AG04450 (cell line): ENCODE data around the gene DNAAF1. TPM values are rescaled to one million over a fixed set of nuclear protein-coding genes. Genes with fewer than 3 reads are reported as not detected.

Source experiments
- CTCF ChIA-PET: fragments of 300-600, 350-600 bp; formaldehyde crosslinking; extraction: SDS; loops from one replicate; lab custom pipeline; 2022; ENCODE audit warnings: antibody characterized with exemption, inconsistent platforms; lab: Charles Lee
- POLR2A ChIA-PET: fragments of 350-600 bp; formaldehyde crosslinking; extraction: SDS; loops from one replicate; lab custom pipeline; 2021; ENCODE audit warnings: antibody characterized with exemption, inconsistent platforms; lab: Yijun Ruan, JAX
- DNase-seq: peaks from one replicate; pipeline ENCODE4 v3.0.0-alpha.2; 2011; ENCODE audit warnings: low read depth, low spot score
- H3K27ac ChIP-seq: one replicate; pipeline ENCODE4 v1.5.1; 2012; ENCODE audit warnings: low read depth, low read length, control low read depth
- H3K27me3 ChIP-seq: one replicate; pipeline ENCODE4 v1.6.0; 2012; ENCODE audit warnings: low read length; ENCODE audit not compliant: control insufficient read depth, insufficient read depth
- H3K4me3 ChIP-seq: 2 replicates; pipeline ENCODE4 v1.5.1; 2011; ENCODE audit warnings: mild to moderate bottlenecking, low read depth, low read length, control low read depth
- H3K9me3 ChIP-seq: 2 replicates; pipeline ENCODE4 v1.5.1; 2012; ENCODE audit warnings: low read length; ENCODE audit not compliant: control insufficient read depth, insufficient read depth
- polyA plus RNA-seq: library from polyadenylated mRNA; depleted of rRNA; stranded (reverse); fragments of >200 nt; gene quantifications from 2 replicates; pipeline ENCODE4 v1.2.3, GENCODE V29; 2011
- TF ChIP-seq, protein P1 (sequence below): IDR thresholded peaks from 2 replicates; pipeline ENCODE4 v1.5.1; 2011; ENCODE audit warnings: low read depth, low read length, control low read depth, inconsistent platforms

DNAAF1 gene
- polyA plus RNA-seq, 1 experiment: not detected

DNA sequence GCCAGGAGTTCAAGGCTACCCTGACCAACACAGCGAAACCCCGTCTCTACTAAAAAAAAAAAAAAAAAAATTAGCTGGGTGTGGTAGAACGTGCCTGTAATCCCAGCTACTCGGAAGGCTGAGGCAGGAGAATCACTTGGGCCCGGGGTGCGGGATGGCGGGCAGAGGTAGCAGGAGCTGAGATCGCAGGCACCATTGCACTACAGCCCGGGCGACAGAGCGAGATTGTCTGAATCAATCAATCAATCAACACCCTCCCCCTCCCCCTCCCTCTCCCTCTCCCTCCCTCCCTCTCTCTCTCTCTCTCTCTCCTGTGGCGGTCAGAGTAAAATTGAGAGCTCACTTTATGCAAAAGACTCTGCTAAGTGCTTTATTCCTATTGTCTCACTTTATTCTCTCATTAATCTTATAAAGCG is 1.3 kb upstream of the DNAAF1 start:
- no peak overlapping the region for H3K27ac ChIP-seq
- peak overlapping the region; percentile 80 for H3K4me3 ChIP-seq
- CTCF ChIA-PET: interaction anchor here (0.6 to 1.0 kb wide), 4 partner anchors 10 to 345 kb away, joined by 3 to 6 read pairs (median 4); partner anchors contain the start of gene TAF1C
- H3K27me3 ChIP-seq: peaks cover 7% of the 10 kb centered on the region
- POLR2A ChIA-PET: no interaction called here
- no peaks in the 10 kb centered on the region; the same call in 1 of the 2 replicates for H3K9me3 ChIP-seq
- TF ChIP-seq, protein P1, sequence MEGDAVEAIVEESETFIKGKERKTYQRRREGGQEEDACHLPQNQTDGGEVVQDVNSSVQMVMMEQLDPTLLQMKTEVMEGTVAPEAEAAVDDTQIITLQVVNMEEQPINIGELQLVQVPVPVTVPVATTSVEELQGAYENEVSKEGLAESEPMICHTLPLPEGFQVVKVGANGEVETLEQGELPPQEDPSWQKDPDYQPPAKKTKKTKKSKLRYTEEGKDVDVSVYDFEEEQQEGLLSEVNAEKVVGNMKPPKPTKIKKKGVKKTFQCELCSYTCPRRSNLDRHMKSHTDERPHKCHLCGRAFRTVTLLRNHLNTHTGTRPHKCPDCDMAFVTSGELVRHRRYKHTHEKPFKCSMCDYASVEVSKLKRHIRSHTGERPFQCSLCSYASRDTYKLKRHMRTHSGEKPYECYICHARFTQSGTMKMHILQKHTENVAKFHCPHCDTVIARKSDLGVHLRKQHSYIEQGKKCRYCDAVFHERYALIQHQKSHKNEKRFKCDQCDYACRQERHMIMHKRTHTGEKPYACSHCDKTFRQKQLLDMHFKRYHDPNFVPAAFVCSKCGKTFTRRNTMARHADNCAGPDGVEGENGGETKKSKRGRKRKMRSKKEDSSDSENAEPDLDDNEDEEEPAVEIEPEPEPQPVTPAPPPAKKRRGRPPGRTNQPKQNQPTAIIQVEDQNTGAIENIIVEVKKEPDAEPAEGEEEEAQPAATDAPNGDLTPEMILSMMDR: no peak
- DNase-seq: no peak

- no peak for DNase-seq
- H3K4me3 ChIP-seq: peak overlapping the region; percentile 80
- CTCF ChIA-PET: interaction anchor here (0.6 to 1.0 kb wide), 4 partner anchors 10 to 344 kb away, joined by 3 to 6 read pairs (median 4); partner anchors contain the start of gene TAF1C
- no peak overlapping the region for H3K27ac ChIP-seq
- TF ChIP-seq, protein P1: 0 out of 2 replicates have a peak, but pooled peaks have one; percentile 5
- peaks cover 7% of the 10 kb centered on the region for H3K27me3 ChIP-seq
- no peaks in the 10 kb centered on the region; the same call in 1 of the 2 replicates for H3K9me3 ChIP-seq
- POLR2A ChIA-PET: interaction anchor here (1.2 kb wide), 1 partner anchor 28 kb away, joined by 6 read pairs; the partner anchor contains the start of gene MBTPS1
These were observed 774 bp upstream of the DNAAF1 start for GRCh38 chr16:84144209-84144858.

- Histone ChIP-seq H3K4me3 (no peak overlapping the region), H3K27me3 (peaks cover 20% of the 10 kb centered on the region), H3K27ac (no peak overlapping the region), H3K9me3 (no peaks in the 10 kb centered on the region)
- no peak for DNase-seq
- ChIA-PET CTCF (interaction anchor here (0.8 to 0.9 kb wide), 2 partner anchors 25 to 36 kb away, joined by 3 to 4 read pairs; partner anchors contain the start of gene TAF1C), POLR2A (no interaction called here)
- TF ChIP-seq, protein P1: no peak
These were observed 5.8 kb downstream of the DNAAF1 start for GRCh38 chr16:84150926-84151325.

DNA sequence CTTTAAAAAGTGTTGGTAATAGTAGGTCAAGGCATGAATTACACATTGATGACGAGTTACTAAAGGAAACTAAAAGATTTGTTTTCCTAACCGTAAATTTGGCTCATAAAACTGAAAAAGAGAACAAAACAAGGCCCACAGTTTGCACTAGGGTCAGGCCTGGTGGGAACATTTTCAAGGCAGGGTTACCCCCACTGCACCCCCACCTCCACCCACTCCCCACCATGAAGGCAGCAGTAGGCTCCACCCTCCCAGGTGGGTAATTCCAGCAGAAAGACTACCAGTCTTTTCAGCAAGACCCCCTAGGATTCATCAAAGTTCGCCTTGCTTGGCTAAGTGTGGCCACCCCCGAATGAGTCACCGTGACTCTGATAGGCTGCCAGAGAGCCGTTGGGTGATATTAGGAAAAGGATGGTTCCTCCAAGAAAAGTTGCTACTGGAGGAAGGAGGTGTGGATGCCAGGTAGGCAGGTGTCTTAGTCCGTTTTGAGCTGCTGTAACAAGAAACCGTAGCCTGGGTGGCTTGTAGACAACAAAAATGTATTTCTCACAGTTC is 8.6 kb downstream of the DNAAF1 start:
- DNase-seq: no peak
- TF ChIP-seq, protein P1: no peak
- POLR2A ChIA-PET: no interaction called here

More for the DNA sequence above, 8.6 kb downstream of the DNAAF1 start:
- CTCF ChIA-PET: interaction anchor here (0.9 kb wide), 1 partner anchor 10 kb away, joined by 3 read pairs; no protein-coding TSS in a partner anchor
- Histone ChIP-seq H3K9me3 (no peaks in the 10 kb centered on the region; the same call in 1 of the 2 replicates), H3K27ac (no peak overlapping the region), H3K27me3 (peaks cover 22% of the 10 kb centered on the region), H3K4me3 (no peak overlapping the region)
